K562 (cell line): ENCODE data around the gene CFP. TPM values are rescaled to one million over a fixed set of nuclear protein-coding genes. Genes with fewer than 3 reads are reported as not detected.
"Not testable (repeated sequence)": the region's sequence is repeated elsewhere in the genome, so short reads cannot be mapped to it uniquely, and the experiment has no call there.

Source experiments
- ATAC-seq: fragments of 200-7000 bp; cut with Tn5 transposase; 3 replicates; pipeline ENCODE4 v1.9.1; 2020; ENCODE audit warnings: moderate library complexity
- BruUV-seq: library from RNA; stranded (reverse); fragments of 400-500 nt; replicated peaks from 2 replicates; lab custom pipeline; 2021; lab: Mats Ljungman, UMichigan
- CTCF ChIA-PET: fragments of 300-600 bp; formaldehyde crosslinking; extraction: SDS; loops from one replicate; lab custom pipeline; 2021; ENCODE audit warnings: low intra/inter-chr PET ratio; lab: Yijun Ruan, JAX
- POLR2A ChIA-PET: fragments of 300-600, 350-650 bp; sonication (Branson Sonifier 250); formaldehyde crosslinking; extraction: SDS; loops from one replicate; lab custom pipeline; 2021; ENCODE audit warnings: antibody characterized with exemption, inconsistent platforms; lab: Yijun Ruan, JAX
- DNase-seq, 4 experiments: peaks; one replicate each; pipeline versions ENCODE4 v3.0.0 to v3.0.0-alpha.2; 2011 to 2018; ENCODE audit warnings: low spot score in 3 of 4, mixed read lengths in 3 of 4; ENCODE audit errors: extremely low read depth in 1 of 4
- FAIRE-seq: peaks from 2 replicates; lab custom pipeline; 2011; peaks lifted over from hg19 to GRCh38; lab: Jason Lieb, UNC
- H2AFZ ChIP-seq: 2 replicates; pipeline ENCODE4 v1.6.0; 2011; ENCODE audit warnings: low read depth, low read length, control low read depth, inconsistent platforms
- H3K27ac ChIP-seq: fragments of 200-600 bp; 3 replicates; pipeline ENCODE4 v1.8.0; 2011; ENCODE audit warnings: low read depth, mild to moderate bottlenecking, control low read depth, inconsistent platforms, low read length, moderate library complexity, mixed read lengths; ENCODE audit errors: extremely low read depth
- H3K27me3 ChIP-seq, 2 experiments: fragments of 300-600 bp in 1 of 2; 2 replicates in 1 of 2; 3 replicates in 1 of 2; pipeline versions ENCODE4 v1.6.0 to v1.8.0; 2011; ENCODE audit warnings: inconsistent platforms in 2 of 2, low read length in 2 of 2, mild to moderate bottlenecking in 1 of 2, mixed read lengths in 1 of 2, moderate library complexity in 1 of 2; ENCODE audit not compliant: control insufficient read depth in 2 of 2, insufficient read depth in 2 of 2
- H3K36me3 ChIP-seq: fragments of 300-600 bp; 3 replicates; pipeline ENCODE4 v1.8.0; 2011; ENCODE audit warnings: mild to moderate bottlenecking, low read length, inconsistent platforms; ENCODE audit not compliant: control insufficient read depth, insufficient read depth
- H3K4me1 ChIP-seq, 2 experiments: fragments of 200-600 bp in 1 of 2; replicated peaks in 1 of 2; 2 replicates in 1 of 2; 3 replicates in 1 of 2; pipeline versions ENCODE4 v1.5.1 to v1.8.0; 2011; ENCODE audit warnings: inconsistent platforms in 2 of 2, low read length in 2 of 2, mild to moderate bottlenecking in 1 of 2, mixed read lengths in 1 of 2, moderate library complexity in 1 of 2; ENCODE audit not compliant: control insufficient read depth in 2 of 2, insufficient read depth in 2 of 2
- H3K4me2 ChIP-seq: 2 replicates; pipeline ENCODE4 v1.6.1; 2011; ENCODE audit warnings: low read length, control low read depth, inconsistent platforms, mixed read lengths; ENCODE audit not compliant: insufficient read depth
- H3K4me3 ChIP-seq: fragments of 200-600 bp; sonication (generic), shearing (Covaris generic); 2 replicates; pipeline ENCODE4 v1.5.1; 2016; ENCODE audit warnings: control low read depth, inconsistent platforms
- H3K79me2 ChIP-seq: fragments of 200-600 bp; 3 replicates; pipeline ENCODE4 v1.8.0; 2011; ENCODE audit warnings: low read length, inconsistent platforms; ENCODE audit not compliant: control insufficient read depth, insufficient read depth
- H3K9ac ChIP-seq, 2 experiments: 2 replicates each; pipeline versions ENCODE4 v1.6.0 to v1.6.1; 2011; ENCODE audit warnings: low read depth in 2 of 2, low read length in 2 of 2, control low read depth in 1 of 2, inconsistent platforms in 1 of 2, mild to moderate bottlenecking in 1 of 2, mixed read lengths in 1 of 2; ENCODE audit not compliant: insufficient read depth in 1 of 2
- H3K9me1 ChIP-seq: one replicate; pipeline ENCODE4 v1.6.0; 2011; ENCODE audit warnings: inconsistent platforms, mild to moderate bottlenecking, low read length, moderate library complexity; ENCODE audit not compliant: control insufficient read depth, insufficient read depth
- H3K9me3 ChIP-seq: replicated peaks from 2 replicates; pipeline ENCODE4 v1.5.1; 2011; ENCODE audit warnings: low read depth, low read length, inconsistent platforms; ENCODE audit not compliant: control insufficient read depth, insufficient read depth
- H4K20me1 ChIP-seq: replicated peaks from 2 replicates; pipeline ENCODE4 v1.6.1; 2011; ENCODE audit warnings: low read length, inconsistent platforms, mixed read lengths; ENCODE audit not compliant: control insufficient read depth, insufficient read depth
- MEIS2 ChIP-seq: fragments of 450-650 bp; IDR thresholded peaks from 2 replicates; pipeline ENCODE4 v1.6.1; 2014; ENCODE audit warnings: mild to moderate bottlenecking; ENCODE audit not compliant: partially characterized antibody
- WGBS: fragments of 100-300 bp; shearing (Covaris generic); methylation state at CpG from one replicate; pipeline ENCODE4 v1.1.6; 2016; ENCODE audit warnings: low coverage, mixed read lengths; ENCODE audit not compliant: insufficient coverage; ENCODE audit errors: missing lambda C conversion rate; 5-methylcytosine and 5-hydroxymethylcytosine counted together
- in situ Hi-C: fragments of 300-500 bp; cut with MboI; formaldehyde crosslinking; loops from 4 replicates; pipeline ENCODE4 v1.15.0; 2018; ENCODE audit warnings: inconsistent platforms, mixed read lengths
- intact Hi-C: fragments of 100-400 bp; cut with micrococcal nuclease; formaldehyde crosslinking; loops from 2 replicates; pipeline ENCODE4 v1.14.2; 2022
- polyA plus RNA-seq, 8 experiments: library from polyadenylated mRNA; depleted of rRNA in 4 of 8; stranded (reverse) in 5 of 8; unstranded in 3 of 8; fragments of >200 nt; fragmentation: Nextera tagmentation in 2 of 8; fragmentation: Illumina TruSeq in 1 of 8; extraction: Ambion mirVana in 2 of 8; extraction: Trizol in 1 of 8; gene quantifications; 2 replicates each; pipeline versions ENCODE4 v1.2.1 to v1.2.3, GENCODE V29; 2011 to 2014; ENCODE audit warnings: inconsistent platforms in 1 of 8, missing spikeins in 1 of 8
- total RNA-seq, 7 experiments: library from RNA; depleted of rRNA in 6 of 7; stranded (reverse); fragments of >200 nt in 6 of 7; fragmentation: Illumina TruSeq in 2 of 7; extraction: Trizol in 2 of 7; gene quantifications; 2 replicates each; pipeline versions ENCODE4 v1.2.1 to v1.2.3, GENCODE V29; 2011 to 2021; ENCODE audit warnings: low replicate concordance in 1 of 7
- TF ChIP-seq, protein P1 (sequence below): fragments of 450-650 bp; IDR thresholded peaks from 2 replicates; pipeline ENCODE4 v1.6.1; 2016
- TF ChIP-seq, protein P2 (sequence below), 2 experiments: IDR thresholded peaks in 1 of 2; conservative IDR thresholded peaks in 1 of 2; 2 replicates each; pipeline ENCODE4 v1.6.1; 2016; ENCODE audit warnings: low read depth in 2 of 2, mild to moderate bottlenecking in 1 of 2, missing compliant biosample characterization in 1 of 2, missing genetic modification characterization in 1 of 2, moderate library complexity in 1 of 2

CFP gene
- total and polyA plus RNA-seq, 9 of the 15 experiments (the other 6 are each of a cell fraction or from before 2014, with no cell fraction given): 0.18 to 2.0 (median 0.55) TPM

DNA sequence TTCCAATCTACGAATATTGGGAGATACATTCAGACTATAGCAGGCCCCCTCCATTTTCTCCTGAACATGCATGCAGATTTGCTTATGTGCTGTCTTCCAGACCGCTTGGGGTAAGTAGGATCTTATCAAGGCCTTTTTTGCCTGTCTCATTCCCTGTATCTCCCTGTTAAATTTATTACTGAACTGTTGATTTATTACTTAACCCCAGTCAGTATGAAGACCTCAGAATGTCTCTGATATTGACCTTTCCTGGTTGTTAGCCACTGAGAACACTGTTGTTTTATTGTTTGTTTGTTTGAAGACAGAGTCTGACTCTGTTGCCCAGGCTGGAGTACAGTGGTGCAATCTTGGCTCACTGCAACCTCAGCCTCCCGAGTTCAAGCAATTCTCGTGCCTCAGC, 36.1 kb upstream of the CFP start:
- H2AFZ ChIP-seq, H3K27ac ChIP-seq, H3K4me3 ChIP-seq, in situ Hi-C loops, H3K79me2 ChIP-seq, DNase-seq, H3K9me3 ChIP-seq, H3K4me2 ChIP-seq, H3K27me3 ChIP-seq, intact Hi-C loops, H3K9me1 ChIP-seq, BruUV-seq, H3K9ac ChIP-seq, H3K36me3 ChIP-seq, POLR2A ChIA-PET, ATAC-seq, FAIRE-seq, CTCF ChIA-PET, H4K20me1 ChIP-seq: not testable (repeated sequence)
- TF ChIP-seq, protein P1, sequence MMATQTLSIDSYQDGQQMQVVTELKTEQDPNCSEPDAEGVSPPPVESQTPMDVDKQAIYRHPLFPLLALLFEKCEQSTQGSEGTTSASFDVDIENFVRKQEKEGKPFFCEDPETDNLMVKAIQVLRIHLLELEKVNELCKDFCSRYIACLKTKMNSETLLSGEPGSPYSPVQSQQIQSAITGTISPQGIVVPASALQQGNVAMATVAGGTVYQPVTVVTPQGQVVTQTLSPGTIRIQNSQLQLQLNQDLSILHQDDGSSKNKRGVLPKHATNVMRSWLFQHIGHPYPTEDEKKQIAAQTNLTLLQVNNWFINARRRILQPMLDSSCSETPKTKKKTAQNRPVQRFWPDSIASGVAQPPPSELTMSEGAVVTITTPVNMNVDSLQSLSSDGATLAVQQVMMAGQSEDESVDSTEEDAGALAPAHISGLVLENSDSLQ: peak; percentile 62
- TF ChIP-seq MEIS2: peak; percentile 78
- TF ChIP-seq, protein P2, sequence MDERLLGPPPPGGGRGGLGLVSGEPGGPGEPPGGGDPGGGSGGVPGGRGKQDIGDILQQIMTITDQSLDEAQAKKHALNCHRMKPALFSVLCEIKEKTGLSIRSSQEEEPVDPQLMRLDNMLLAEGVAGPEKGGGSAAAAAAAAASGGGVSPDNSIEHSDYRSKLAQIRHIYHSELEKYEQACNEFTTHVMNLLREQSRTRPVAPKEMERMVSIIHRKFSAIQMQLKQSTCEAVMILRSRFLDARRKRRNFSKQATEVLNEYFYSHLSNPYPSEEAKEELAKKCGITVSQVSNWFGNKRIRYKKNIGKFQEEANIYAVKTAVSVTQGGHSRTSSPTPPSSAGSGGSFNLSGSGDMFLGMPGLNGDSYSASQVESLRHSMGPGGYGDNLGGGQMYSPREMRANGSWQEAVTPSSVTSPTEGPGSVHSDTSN (CRISPR knock-in tag; IDR thresholded peaks at IDR 0.05; ENCODE audit: low read depth): not testable (repeated sequence)
- TF ChIP-seq, protein P2 (tag; conservative IDR thresholded peaks at IDR 0.05; ENCODE audit: low read depth): peak; percentile 58
- H3K4me1 ChIP-seq: peaks cover 10 to 49% of the 10 kb centered on the region in 2 experiments
- WGBS: 56% methylated on average over 4 of the region's 4 CpGs
